H1 (cell line): ENCODE results near the gene PRR5L. TPM values are rescaled to one million over a fixed set of nuclear protein-coding genes. Genes with fewer than 3 reads are reported as not detected.

Experiments
- CTCF ChIA-PET: fragments of 300-600 bp; sonication (Branson Sonifier 250); formaldehyde crosslinking; loops from one replicate; lab custom pipeline; 2021; ENCODE audit not compliant: partially characterized antibody; lab: Charles Lee
- POLR2A ChIA-PET: fragments of 300-600 bp; sonication (Branson Sonifier 250); formaldehyde crosslinking; loops from one replicate; lab custom pipeline; 2021; ENCODE audit warnings: inconsistent platforms; ENCODE audit not compliant: partially characterized antibody; lab: Charles Lee
- DNase-seq, 2 experiments: peaks; one replicate each; pipeline versions ENCODE4 v3.0.0 to v3.0.0-alpha.2; 2010 to 2022; ENCODE audit warnings: low spot score in 2 of 2, low read depth in 1 of 2, mixed read lengths in 1 of 2
- FAIRE-seq: peaks from 2 replicates; lab custom pipeline; 2011; peaks lifted over from hg19 to GRCh38; lab: Jason Lieb, UNC
- H2AFZ ChIP-seq: 2 replicates; pipeline ENCODE4 v1.8.1; 2012; ENCODE audit warnings: low read length, inconsistent platforms
- H2AK5ac ChIP-seq: 2 replicates; pipeline ENCODE4 v1.6.1; 2013; ENCODE audit warnings: low read depth, low read length
- H2BK120ac ChIP-seq: replicated peaks from 2 replicates; pipeline ENCODE3; 2013; ENCODE audit warnings: low read depth, low read length, inconsistent platforms
- H2BK12ac ChIP-seq: 2 replicates; pipeline ENCODE4 v1.6.1; 2013; ENCODE audit warnings: low read depth, low read length
- H2BK15ac ChIP-seq: 2 replicates; pipeline ENCODE4 v1.6.1; 2013; ENCODE audit warnings: low read length
- H2BK20ac ChIP-seq: 2 replicates; pipeline ENCODE4 v1.6.1; 2013; ENCODE audit warnings: low read length
- H2BK5ac ChIP-seq: 2 replicates; pipeline ENCODE4 v1.6.1; 2013; ENCODE audit warnings: low read depth, low read length
- H3K14ac ChIP-seq: 2 replicates; pipeline ENCODE4 v1.6.1; 2013; ENCODE audit warnings: inconsistent platforms; ENCODE audit not compliant: insufficient read length
- H3K18ac ChIP-seq: 2 replicates; pipeline ENCODE4 v1.6.1; 2013; ENCODE audit warnings: low read length; ENCODE audit errors: extremely low read depth
- H3K23ac ChIP-seq: 2 replicates; pipeline ENCODE4 v1.6.1; 2013; ENCODE audit warnings: inconsistent platforms; ENCODE audit not compliant: insufficient read length
- H3K23me2 ChIP-seq: 2 replicates; pipeline ENCODE4 v1.6.1; 2013; ENCODE audit warnings: low read depth, low read length
- H3K27ac ChIP-seq: 2 replicates; pipeline ENCODE4 v1.6.1; 2011; ENCODE audit warnings: low read depth, low read length, inconsistent platforms
- H3K27me3 ChIP-seq, 4 experiments: replicated peaks in 1 of 4; 1 replicate in 1 of 4; 2 replicates in 3 of 4; pipeline versions ENCODE4 v1.6.1 to v1.8.1; 2011 to 2013; ENCODE audit warnings: low read length in 3 of 4, mild to moderate bottlenecking in 3 of 4, inconsistent platforms in 2 of 4, mixed read lengths in 2 of 4, moderate library complexity in 1 of 4; ENCODE audit not compliant: control insufficient read depth in 3 of 4, insufficient read depth in 3 of 4; ENCODE audit errors: extremely low read depth in 1 of 4
- H3K36me3 ChIP-seq, 4 experiments: 2 replicates each; pipeline versions ENCODE4 v1.6.1 to v1.8.1; 2011 to 2013; ENCODE audit warnings: mild to moderate bottlenecking in 4 of 4, low read length in 3 of 4, moderate library complexity in 2 of 4, control low read depth in 1 of 4, inconsistent platforms in 1 of 4; ENCODE audit not compliant: insufficient read depth in 4 of 4, control insufficient read depth in 2 of 4
- H3K4ac ChIP-seq: replicated peaks from 2 replicates; pipeline ENCODE3; 2013; ENCODE audit warnings: low read length, low read depth, mixed read lengths, inconsistent platforms; ENCODE audit not compliant: insufficient read length
- H3K4me1 ChIP-seq, 4 experiments: replicated peaks in 1 of 4; 1 replicate in 1 of 4; 2 replicates in 3 of 4; pipeline versions ENCODE4 v1.6.1 to v1.8.1; 2011 to 2013; ENCODE audit warnings: low read length in 3 of 4, inconsistent platforms in 2 of 4, mixed read lengths in 1 of 4; ENCODE audit not compliant: insufficient read depth in 4 of 4, control insufficient read depth in 3 of 4
- H3K4me2 ChIP-seq, 2 experiments: 2 replicates each; pipeline versions ENCODE4 v1.6.1 to v1.8.1; 2011 to 2013; ENCODE audit warnings: low read depth in 2 of 2, low read length in 2 of 2, control low read depth in 1 of 2, inconsistent platforms in 1 of 2, mild to moderate bottlenecking in 1 of 2; ENCODE audit not compliant: insufficient read depth in 1 of 2
- H3K4me3 ChIP-seq, 4 experiments: fragments of 200-600, 300-600 bp in 1 of 4; sonication (generic), shearing (Covaris generic), sonication (Bioruptor Twin) in 1 of 4; 2 replicates each; pipeline versions ENCODE4 v1.5.1 to v1.8.1; 2011 to 2016; ENCODE audit warnings: low read length in 4 of 4, low read depth in 3 of 4, control low read depth in 2 of 4, inconsistent platforms in 2 of 4, mild to moderate bottlenecking in 2 of 4, mixed read lengths in 1 of 4, moderate library complexity in 1 of 4; ENCODE audit not compliant: insufficient read depth in 2 of 4; ENCODE audit errors: extremely low read depth in 1 of 4
- H3K56ac ChIP-seq: replicated peaks from 2 replicates; pipeline ENCODE3; 2013; ENCODE audit warnings: low read depth, mild to moderate bottlenecking, mixed read lengths, low read length, inconsistent platforms; ENCODE audit not compliant: insufficient read length
- H3K79me1 ChIP-seq: 2 replicates; pipeline ENCODE4 v1.6.1; 2013; ENCODE audit warnings: low read depth, low read length, control low read depth
- H3K79me2 ChIP-seq, 2 experiments: 2 replicates each; pipeline versions ENCODE4 v1.6.1 to v1.8.1; 2012 to 2013; ENCODE audit warnings: low read length in 2 of 2, mild to moderate bottlenecking in 2 of 2, inconsistent platforms in 1 of 2; ENCODE audit not compliant: insufficient read depth in 2 of 2, control insufficient read depth in 1 of 2
- H3K9ac ChIP-seq, 4 experiments: replicated peaks in 1 of 4; 1 replicate in 1 of 4; 2 replicates in 3 of 4; pipeline versions ENCODE4 v1.6.1 to v1.8.1; 2011 to 2013; ENCODE audit warnings: low read depth in 3 of 4, low read length in 3 of 4, control low read depth in 2 of 4, mild to moderate bottlenecking in 2 of 4, moderate library complexity in 2 of 4, inconsistent platforms in 1 of 4; ENCODE audit errors: extremely low read depth in 1 of 4
- H3K9me3 ChIP-seq, 2 experiments: 2 replicates each; pipeline versions ENCODE4 v1.6.1 to v1.8.1; 2012 to 2013; ENCODE audit warnings: mild to moderate bottlenecking in 2 of 2, moderate library complexity in 2 of 2, control low read depth in 1 of 2, inconsistent platforms in 1 of 2, low read depth in 1 of 2, low read length in 1 of 2, mixed read lengths in 1 of 2; ENCODE audit not compliant: insufficient read depth in 2 of 2
- H4K20me1 ChIP-seq, 2 experiments: replicated peaks in 1 of 2; 2 replicates each; pipeline versions ENCODE3 to v1.8.1; 2011 to 2013; ENCODE audit warnings: inconsistent platforms in 2 of 2, low read length in 2 of 2, mild to moderate bottlenecking in 1 of 2; ENCODE audit not compliant: insufficient read depth in 2 of 2, control insufficient read depth in 1 of 2
- H4K5ac ChIP-seq: 2 replicates; pipeline ENCODE4 v1.6.1; 2013; ENCODE audit warnings: low read length, low read depth, mixed read lengths, inconsistent platforms; ENCODE audit not compliant: insufficient read length
- H4K8ac ChIP-seq: 2 replicates; pipeline ENCODE4 v1.8.0; 2013; ENCODE audit warnings: mild to moderate bottlenecking, moderate library complexity, low read length, inconsistent platforms; ENCODE audit not compliant: insufficient read depth; ENCODE audit errors: extremely low read depth
- H4K91ac ChIP-seq: replicated peaks from 2 replicates; pipeline ENCODE3; 2013; ENCODE audit warnings: low read length, mixed read lengths, inconsistent platforms; ENCODE audit not compliant: insufficient read length
- WGBS, 2 experiments: shearing (Covaris generic) in 1 of 2; methylation state at CpG; one replicate each; pipeline versions ENCODE4 v1.1.6 to v1.1.7; 2013 to 2015; ENCODE audit warnings: low lambda C conversion rate in 2 of 2, mixed read lengths in 2 of 2, inconsistent platforms in 1 of 2, low coverage in 1 of 2, missing lambda C conversion rate in 1 of 2; ENCODE audit not compliant: insufficient replicate concordance in 2 of 2, insufficient coverage in 1 of 2, insufficient read length in 1 of 2; ENCODE audit errors: extremely low coverage in 1 of 2, missing lambda C conversion rate in 1 of 2; 5-methylcytosine and 5-hydroxymethylcytosine counted together
- polyA plus RNA-seq, 7 experiments: library from polyadenylated mRNA; depleted of rRNA in 3 of 7; stranded (reverse) in 5 of 7; unstranded in 2 of 7; fragments of >200 nt in 5 of 7; fragments of 200-250 nt in 2 of 7; gene quantifications; 1 replicate in 5 of 7; 2 replicates in 1 of 7; 4 replicates in 1 of 7; pipeline versions ENCODE4 v1.2.1 to v1.2.3, GENCODE V29; 2011 to 2013; ENCODE audit warnings: missing spikeins in 2 of 7, mixed read lengths in 2 of 7
- total RNA-seq: library from RNA; stranded (reverse); fragmentation: NEBNext Ultra II Directional; extraction: Animal tissue kit (Norgen Biotek cat#: 25700); gene quantifications from 2 replicates; pipeline ENCODE4 v1.2.1, GENCODE V29; 2021

PRR5L gene
- total and polyA plus RNA-seq, 2 of the 8 experiments (the other 6 are each of a cell fraction or from before 2014, with no cell fraction given) = 6.6 to 10.1 TPM

- Histone ChIP-seq H2BK20ac (no peak overlapping the region), H2BK12ac (no peak overlapping the region), H2BK15ac (no peak overlapping the region), H2AK5ac (no peak overlapping the region), H4K8ac (no peak overlapping the region), H4K91ac (no peak overlapping the region), H3K4me2 (no peak overlapping the region), H2BK120ac (no peak overlapping the region), H3K4me3 (no peak overlapping the region), H3K79me2 (no peaks in the 10 kb centered on the region), H3K36me3 (no peaks in the 10 kb centered on the region), H2BK5ac (no peak overlapping the region), H3K4ac (no peak overlapping the region), H4K20me1 (no peaks in the 10 kb centered on the region), H2AFZ (no peak overlapping the region), H3K23ac (no peak overlapping the region), H3K14ac (no peak overlapping the region), H3K18ac (no peak overlapping the region), H4K5ac (no peak overlapping the region), H3K4me1 (no peaks in the 10 kb centered on the region), H3K9me3 (peaks cover 0 to 6% of the 10 kb centered on the region in 2 experiments; a peak in 1 of 4 replicates), H3K27ac (no peak overlapping the region), H3K79me1 (no peaks in the 10 kb centered on the region), H3K27me3 (no peaks in the 10 kb centered on the region), H3K9ac (no peak overlapping the region), H3K23me2 (no peaks in the 10 kb centered on the region), H3K56ac (no peak overlapping the region)
- FAIRE-seq (no peak), DNase-seq (no peak)
- WGBS, 2 experiments = 86% methylated on average over 2 of the region's 2 CpGs; no CpG with 5 or more reads in 1 of the 2 experiments
- ChIA-PET POLR2A (no interaction called here), CTCF (interaction anchor here (0.7 to 4.1 kb wide), 9 partner anchors 8 to 644 kb away, joined by 3 to 25 read pairs (median 4); no protein-coding TSS in a partner anchor)
Observed at GRCh38 chr11:36249246-36249645, 46.8 kb upstream of the PRR5L start.
